ENCODE measurements around the gene HRNR. TPM values are rescaled to one million over a fixed set of nuclear protein-coding genes. Genes with fewer than 3 reads are reported as not detected.

Gene HRNR
- total RNA-seq, 2 donors from 2014 or later: not detected

DNA sequence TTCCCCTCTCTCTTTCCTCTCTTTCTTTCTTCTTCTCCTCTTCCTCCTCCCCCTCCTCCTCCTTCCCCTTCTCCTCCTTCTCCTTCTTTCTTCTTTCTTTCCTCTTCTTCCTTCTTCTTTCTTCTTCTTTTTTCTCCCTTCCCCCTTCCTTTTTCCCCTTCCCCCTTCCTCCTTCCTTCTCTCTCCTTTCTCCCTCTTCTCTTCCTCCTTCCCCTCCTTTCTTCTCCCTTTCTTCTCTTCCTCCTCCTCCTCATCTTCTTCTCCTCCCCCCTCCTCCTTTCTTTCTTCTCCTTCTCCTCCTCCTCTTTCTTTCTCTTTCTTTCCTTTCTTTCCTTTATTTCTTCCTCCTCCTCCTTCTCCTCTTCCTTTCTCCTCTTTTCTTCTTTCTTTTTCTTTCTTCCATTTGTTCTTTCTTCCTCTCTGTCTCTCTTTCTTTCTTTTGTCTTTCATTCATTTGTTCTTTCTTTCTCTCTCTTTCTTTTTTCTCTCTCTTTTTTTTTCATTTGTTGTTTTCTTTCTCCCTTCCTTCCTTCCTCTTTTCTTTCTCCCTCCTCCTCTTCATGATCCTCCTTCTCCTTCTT is 26.5 kb downstream of the HRNR start:
- intact Hi-C loops (cut with DNase I): no loop called here
- Histone ChIP-seq H3K36me3 (replicated peaks in 1 of 2; ENCODE audit: insufficient read depth in 1 of 2, low read depth in 2 of 2) (no peaks in the 10 kb centered on the region), H3K4me1 (no peaks in the 10 kb centered on the region), H3K9me3 (no peaks in the 10 kb centered on the region), H3K27ac (no peak overlapping the region), H3K4me3 (no peak overlapping the region), H3K27me3 (no peaks in the 10 kb centered on the region)
- no peak for DNase-seq
- ATAC-seq: no peak
- no peak for TF ChIP-seq POLR2A (IDR thresholded peaks at IDR 0.05)
- TF ChIP-seq, protein P1, sequence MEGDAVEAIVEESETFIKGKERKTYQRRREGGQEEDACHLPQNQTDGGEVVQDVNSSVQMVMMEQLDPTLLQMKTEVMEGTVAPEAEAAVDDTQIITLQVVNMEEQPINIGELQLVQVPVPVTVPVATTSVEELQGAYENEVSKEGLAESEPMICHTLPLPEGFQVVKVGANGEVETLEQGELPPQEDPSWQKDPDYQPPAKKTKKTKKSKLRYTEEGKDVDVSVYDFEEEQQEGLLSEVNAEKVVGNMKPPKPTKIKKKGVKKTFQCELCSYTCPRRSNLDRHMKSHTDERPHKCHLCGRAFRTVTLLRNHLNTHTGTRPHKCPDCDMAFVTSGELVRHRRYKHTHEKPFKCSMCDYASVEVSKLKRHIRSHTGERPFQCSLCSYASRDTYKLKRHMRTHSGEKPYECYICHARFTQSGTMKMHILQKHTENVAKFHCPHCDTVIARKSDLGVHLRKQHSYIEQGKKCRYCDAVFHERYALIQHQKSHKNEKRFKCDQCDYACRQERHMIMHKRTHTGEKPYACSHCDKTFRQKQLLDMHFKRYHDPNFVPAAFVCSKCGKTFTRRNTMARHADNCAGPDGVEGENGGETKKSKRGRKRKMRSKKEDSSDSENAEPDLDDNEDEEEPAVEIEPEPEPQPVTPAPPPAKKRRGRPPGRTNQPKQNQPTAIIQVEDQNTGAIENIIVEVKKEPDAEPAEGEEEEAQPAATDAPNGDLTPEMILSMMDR (IDR thresholded peaks at IDR 0.05): no peak

DNA sequence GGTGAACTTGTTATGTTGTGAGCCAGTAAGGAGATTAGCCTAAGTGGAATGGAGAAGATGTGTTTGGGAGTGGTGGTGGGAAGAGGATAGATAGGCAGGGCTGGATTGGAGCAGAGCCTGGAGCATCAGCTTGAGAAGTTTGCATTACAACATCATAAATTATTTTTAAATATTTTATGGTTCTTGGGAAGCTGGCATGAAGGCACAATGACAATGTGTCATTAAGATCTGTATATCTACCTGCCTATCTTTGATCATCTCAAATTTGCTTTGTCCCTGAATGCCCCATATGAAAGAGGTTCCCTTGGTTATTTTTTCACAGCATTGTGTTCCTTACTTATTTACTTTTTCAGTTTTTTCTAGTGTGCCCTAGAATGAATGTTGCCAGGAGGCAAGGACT is 32.3 kb downstream of the HRNR start:
- H3K27ac ChIP-seq: no peak overlapping the region
- no peaks in the 10 kb centered on the region for H3K4me1 ChIP-seq
- no peaks in the 10 kb centered on the region for H3K36me3 ChIP-seq (replicated peaks in 1 of 2; ENCODE audit: insufficient read depth in 1 of 2, low read depth in 2 of 2)
- H3K27me3 ChIP-seq: no peaks in the 10 kb centered on the region
- no peaks in the 10 kb centered on the region for H3K9me3 ChIP-seq
- ATAC-seq (no peak), DNase-seq (no peak)
- no peak overlapping the region for H3K4me3 ChIP-seq
- TF ChIP-seq, protein P1 (IDR thresholded peaks at IDR 0.05): no peak
- no peak for TF ChIP-seq POLR2A (IDR thresholded peaks at IDR 0.05)
- intact Hi-C loops (cut with DNase I): no loop called here

DNA sequence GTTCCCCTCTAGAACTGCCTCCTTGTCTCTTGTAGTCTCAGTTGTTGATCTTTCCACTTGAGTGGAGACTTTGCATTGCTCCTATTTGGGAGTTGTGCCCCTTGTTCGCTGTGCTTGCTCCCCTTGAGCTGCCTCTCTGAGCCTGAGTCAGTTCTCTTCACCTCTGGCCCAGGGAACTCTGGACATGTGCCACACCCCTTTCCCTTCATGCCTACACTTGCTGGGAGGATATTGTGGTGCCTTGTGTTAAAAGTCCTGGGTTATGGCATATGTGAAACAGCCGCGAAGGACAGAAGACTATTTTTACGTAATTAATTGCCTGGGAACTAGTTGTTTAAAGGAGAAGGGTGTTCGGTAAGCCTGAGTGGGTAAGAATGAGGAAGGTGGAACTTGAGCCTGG is 32.7 kb downstream of the HRNR start:
- Histone ChIP-seq H3K4me3 (no peak overlapping the region), H3K27ac (no peak overlapping the region), H3K27me3 (no peaks in the 10 kb centered on the region), H3K9me3 (no peaks in the 10 kb centered on the region), H3K36me3 (replicated peaks in 1 of 2; ENCODE audit: insufficient read depth in 1 of 2, low read depth in 2 of 2) (no peaks in the 10 kb centered on the region), H3K4me1 (no peaks in the 10 kb centered on the region)
- intact Hi-C loops (cut with DNase I): no loop called here
- no peak for ATAC-seq
- WGBS, 2 donors: 62 to 68% methylated on average over 5 of the region's 5 CpGs
- DNase-seq: no peak
- TF ChIP-seq, protein P1 (IDR thresholded peaks at IDR 0.05): no peak
- no peak for TF ChIP-seq POLR2A (IDR thresholded peaks at IDR 0.05)

DNA sequence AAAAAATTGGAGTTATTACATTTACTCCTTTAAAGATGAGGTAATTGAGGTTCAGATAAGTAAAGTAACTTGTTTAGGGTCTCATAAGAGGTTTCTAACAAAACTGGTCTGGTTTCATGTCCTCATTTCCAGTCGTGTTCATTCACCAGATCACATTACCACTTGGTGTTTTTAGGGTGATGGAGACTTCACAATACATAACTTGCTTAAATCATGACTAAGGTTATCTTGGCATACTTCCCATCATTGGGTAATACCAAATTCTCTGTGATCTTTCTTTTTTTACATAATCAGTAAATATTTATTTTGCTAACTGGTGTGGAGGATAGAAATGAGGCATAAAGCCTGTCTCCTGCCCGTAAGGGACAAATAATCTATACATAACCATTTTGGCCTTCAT is 33.4 kb downstream of the HRNR start:
- intact Hi-C loops (cut with DNase I): no loop called here
- no peaks in the 10 kb centered on the region for H3K9me3 ChIP-seq
- H3K27me3 ChIP-seq: no peaks in the 10 kb centered on the region
- H3K36me3 ChIP-seq (replicated peaks in 1 of 2; ENCODE audit: insufficient read depth in 1 of 2, low read depth in 2 of 2): no peaks in the 10 kb centered on the region
- H3K27ac ChIP-seq: no peak overlapping the region
- 42 to 46% methylated on average over 2 of the region's 2 CpGs for WGBS, 2 donors
- DNase-seq: no peak
- H3K4me1 ChIP-seq: no peaks in the 10 kb centered on the region
- no peak overlapping the region for H3K4me3 ChIP-seq
- no peak for ATAC-seq
- TF ChIP-seq POLR2A (IDR thresholded peaks at IDR 0.05): no peak
- TF ChIP-seq, protein P1 (IDR thresholded peaks at IDR 0.05): no peak

Measured in body of pancreas (tissue), 4 donors.